ENCODE data around the gene CALCOCO1. TPM values are rescaled to one million over a fixed set of nuclear protein-coding genes. Genes with fewer than 3 reads are reported as not detected.

The CALCOCO1 gene
- total and polyA plus RNA-seq, 2 of the 8 experiments (the other 6 are each of a cell fraction or from before 2014, with no cell fraction given) = 20.3 to 39.3 TPM

DNA sequence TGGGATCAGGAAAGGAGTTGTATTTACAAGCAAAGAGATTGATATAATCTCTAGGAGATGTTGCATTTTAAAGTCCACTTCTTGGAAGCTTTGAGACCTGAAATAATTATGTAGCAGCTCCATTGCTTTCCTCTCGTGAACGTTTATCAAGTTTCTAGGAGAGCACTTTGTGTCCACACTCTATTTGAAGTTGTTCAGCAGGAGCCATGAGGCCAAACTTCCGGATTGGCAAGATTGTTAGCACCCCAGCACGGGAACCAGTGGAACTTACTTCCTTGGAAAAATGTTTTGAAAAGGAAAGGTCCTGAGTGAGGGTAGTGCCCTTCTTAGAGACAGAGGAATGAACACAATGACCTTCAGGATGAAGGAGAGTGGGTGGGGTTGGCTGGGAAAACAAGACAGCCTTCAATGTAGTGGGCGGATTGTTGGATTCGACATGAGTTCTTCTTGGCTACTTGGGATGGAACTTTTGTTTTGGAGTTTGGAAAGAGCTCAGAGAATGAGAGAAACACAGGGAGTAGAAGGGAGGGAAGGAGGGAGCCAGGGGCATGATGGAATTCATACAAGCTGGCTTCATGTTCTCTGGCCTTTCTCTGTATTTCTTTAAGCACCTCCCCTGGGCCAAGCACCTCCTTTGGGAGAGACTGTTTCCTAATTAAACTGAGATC is 48.4 kb upstream of the CALCOCO1 start:
- no peaks in the 10 kb centered on the region for H3K27me3 ChIP-seq (replicated peaks in 1 of 4; ENCODE audit: control insufficient read depth in 3 of 4, extremely low read depth in 1 of 4, insufficient read depth in 3 of 4, low read length in 3 of 4)
- no peak overlapping the region for H2AFZ ChIP-seq (ENCODE audit: low read length)
- no peak overlapping the region for H3K27ac ChIP-seq (ENCODE audit: low read depth, low read length)

More for the DNA sequence above, 48.4 kb upstream of the CALCOCO1 start:
- Histone ChIP-seq H3K18ac (ENCODE audit: extremely low read depth, low read length) (no peak overlapping the region), H3K4me1 (replicated peaks in 1 of 4; ENCODE audit: control insufficient read depth in 3 of 4, insufficient read depth in 4 of 4, low read length in 3 of 4) (no peaks in the 10 kb centered on the region), H2BK12ac (ENCODE audit: low read depth, low read length) (no peak overlapping the region), H3K23me2 (ENCODE audit: low read depth, low read length) (no peaks in the 10 kb centered on the region; the same call in 1 of the 2 replicates), H3K36me3 (ENCODE audit: control insufficient read depth in 2 of 4, insufficient read depth in 4 of 4, low read length in 3 of 4) (no peaks in the 10 kb centered on the region), H3K9me3 (ENCODE audit: insufficient read depth in 2 of 2, low read depth in 1 of 2, low read length in 1 of 2) (no peaks in the 10 kb centered on the region), H2BK120ac (replicated peaks; ENCODE audit: low read depth, low read length) (no peak overlapping the region), H3K4me2 (ENCODE audit: insufficient read depth in 1 of 2, low read depth in 2 of 2, low read length in 2 of 2) (no peak overlapping the region), H3K79me1 (ENCODE audit: low read depth, low read length) (no peaks in the 10 kb centered on the region), H3K4me3 (ENCODE audit: extremely low read depth in 1 of 4, insufficient read depth in 2 of 4, low read depth in 3 of 4, low read length in 4 of 4) (no peak overlapping the region), H2BK15ac (ENCODE audit: low read length) (no peak overlapping the region), H3K9ac (replicated peaks in 1 of 4; ENCODE audit: extremely low read depth in 1 of 4, low read depth in 3 of 4, low read length in 3 of 4) (no peak overlapping the region), H2AK5ac (ENCODE audit: low read depth, low read length) (no peak overlapping the region), H3K79me2 (ENCODE audit: control insufficient read depth in 1 of 2, insufficient read depth in 2 of 2, low read length in 2 of 2) (no peaks in the 10 kb centered on the region), H4K5ac (ENCODE audit: insufficient read length, low read depth, low read length) (no peak overlapping the region), H3K23ac (ENCODE audit: insufficient read length) (no peak overlapping the region), H3K4ac (replicated peaks; ENCODE audit: insufficient read length, low read depth, low read length) (no peak overlapping the region), H4K8ac (ENCODE audit: extremely low read depth, insufficient read depth, low read length) (no peak overlapping the region), H2BK20ac (ENCODE audit: low read length) (no peak overlapping the region), H4K91ac (replicated peaks; ENCODE audit: insufficient read length, low read length) (no peak overlapping the region), H3K14ac (ENCODE audit: insufficient read length) (no peak overlapping the region), H3K56ac (replicated peaks; ENCODE audit: insufficient read length, low read depth, low read length) (no peak overlapping the region), H2BK5ac (ENCODE audit: low read depth, low read length) (no peak overlapping the region), H4K20me1 (replicated peaks in 1 of 2; ENCODE audit: control insufficient read depth in 1 of 2, insufficient read depth in 2 of 2, low read length in 2 of 2) (no peaks in the 10 kb centered on the region)
- TF ChIP-seq SAP30 (IDR thresholded peaks at IDR 0.05; ENCODE audit: insufficient read depth, insufficient replicate concordance, low read length) (no peak), YY1 (IDR thresholded peaks at IDR 0.05; ENCODE audit: low read depth, low read length) (no peak), FOSL1 (IDR thresholded peaks at IDR 0.05; ENCODE audit: insufficient read depth, low read depth, low read length) (no peak)
- ChIA-PET CTCF (ENCODE audit: partially characterized antibody) (interaction anchor here (1.7 to 2.6 kb wide), 4 partner anchors 10 to 20 kb away, joined by 4 to 15 read pairs (median 8); no protein-coding TSS in a partner anchor), POLR2A (ENCODE audit: partially characterized antibody) (no interaction called here)
- 90% methylated on average over 6 of the region's 6 CpGs; no CpG with 5 or more reads in 1 of the 2 experiments for WGBS, 2 experiments (ENCODE audit: extremely low coverage in 1 of 2, insufficient coverage in 1 of 2, insufficient read length in 1 of 2, insufficient replicate concordance in 2 of 2, low coverage in 1 of 2, low lambda C conversion rate in 2 of 2, missing lambda C conversion rate in 1 of 2)
- FAIRE-seq (no peak), DNase-seq (ENCODE audit: low read depth in 1 of 2, low spot score in 2 of 2) (no peak)
